Mesendoderm (in vitro differentiated cells): ENCODE data around the gene MYO18B.

ENCODE experiments used
- DNase-seq: peaks from one replicate; pipeline ENCODE4 v3.0.0; 2013
- H2AK5ac ChIP-seq: 2 replicates; pipeline ENCODE4 v1.6.1; 2013; ENCODE audit warnings: low read length, inconsistent platforms
- H2BK120ac ChIP-seq: 2 replicates; pipeline ENCODE4 v1.6.1; 2013; ENCODE audit warnings: low read depth, mild to moderate bottlenecking, low read length, moderate library complexity, mixed read lengths
- H2BK15ac ChIP-seq: replicated peaks from 2 replicates; pipeline ENCODE4 v1.6.1; 2013; ENCODE audit warnings: low read depth, mild to moderate bottlenecking, moderate library complexity
- H2BK5ac ChIP-seq: 2 replicates; pipeline ENCODE4 v1.6.1; 2013; ENCODE audit warnings: low read length, inconsistent platforms
- H3K18ac ChIP-seq: 2 replicates; pipeline ENCODE4 v1.6.1; 2013; ENCODE audit warnings: mild to moderate bottlenecking, low read length, mixed read lengths
- H3K23ac ChIP-seq: one replicate; pipeline ENCODE4 v1.6.1; 2013; ENCODE audit warnings: low read length
- H3K27ac ChIP-seq: 2 replicates; pipeline ENCODE4 v1.5.1; 2013; ENCODE audit warnings: low read depth, mild to moderate bottlenecking, inconsistent platforms, low read length, moderate library complexity
- H3K27me3 ChIP-seq: 2 replicates; pipeline ENCODE4 v1.6.1; 2013; ENCODE audit warnings: low read length, control low read depth, mild to moderate bottlenecking, inconsistent platforms; ENCODE audit not compliant: insufficient read depth, poor library complexity
- H3K36me3 ChIP-seq: 2 replicates; pipeline ENCODE4 v1.6.1; 2013; ENCODE audit warnings: low read length, inconsistent platforms; ENCODE audit not compliant: control insufficient read depth, insufficient read depth
- H3K4ac ChIP-seq: one replicate; pipeline ENCODE4 v1.6.1; 2013; ENCODE audit warnings: low read depth, mild to moderate bottlenecking, low read length, moderate library complexity
- H3K4me1 ChIP-seq: 2 replicates; pipeline ENCODE4 v1.6.1; 2013; ENCODE audit warnings: low read depth, low read length, inconsistent platforms; ENCODE audit not compliant: control insufficient read depth
- H3K4me2 ChIP-seq: 2 replicates; pipeline ENCODE4 v1.6.1; 2013; ENCODE audit warnings: low read length
- H3K4me3 ChIP-seq: 2 replicates; pipeline ENCODE4 v1.5.1; 2013; ENCODE audit warnings: mild to moderate bottlenecking, low read length
- H3K56ac ChIP-seq: one replicate; pipeline ENCODE4 v1.6.1; 2013; ENCODE audit warnings: low read length
- H3K79me1 ChIP-seq: 2 replicates; pipeline ENCODE4 v1.6.1; 2013; ENCODE audit warnings: low read length, inconsistent platforms
- H3K79me2 ChIP-seq: 2 replicates; pipeline ENCODE4 v1.6.1; 2013; ENCODE audit warnings: mild to moderate bottlenecking, low read length; ENCODE audit not compliant: control insufficient read depth, insufficient read depth
- H3K9ac ChIP-seq: 2 replicates; pipeline ENCODE4 v1.6.1; 2013; ENCODE audit warnings: low read length, inconsistent platforms
- H4K5ac ChIP-seq: one replicate; pipeline ENCODE4 v1.6.1; 2013; ENCODE audit warnings: low read length
- H4K8ac ChIP-seq: one replicate; pipeline ENCODE4 v1.6.1; 2013; ENCODE audit warnings: low read depth, mild to moderate bottlenecking, control low read depth, low read length, moderate library complexity
- WGBS: extraction: QIAGEN DNeasy Blood & Tissue Kit; methylation state at CpG from one replicate; pipeline ENCODE4 v1.1.7; 2013; ENCODE audit warnings: low lambda C conversion rate, missing lambda C conversion rate; ENCODE audit not compliant: insufficient coverage; ENCODE audit errors: extremely low coverage; 5-methylcytosine and 5-hydroxymethylcytosine counted together

The MYO18B gene

GRCh38 chr22:25950111-25950510 is 208.1 kb downstream of the MYO18B start:
- no peak overlapping the region for H4K8ac ChIP-seq

GRCh38 chr22:25953276-25953675 is 211.3 kb downstream of the MYO18B start:
- Histone ChIP-seq H3K4ac (no peak overlapping the region), H2BK5ac (no peak overlapping the region), H3K36me3 (no peaks in the 10 kb centered on the region), H3K4me3 (no peak overlapping the region), H2BK120ac (no peak overlapping the region), H4K5ac (no peak overlapping the region), H3K79me1 (no peaks in the 10 kb centered on the region), H3K79me2 (no peaks in the 10 kb centered on the region), H4K8ac (no peak overlapping the region), H3K27me3 (no peaks in the 10 kb centered on the region), H3K27ac (no peak overlapping the region), H3K56ac (no peak overlapping the region), H2BK15ac (no peak overlapping the region), H3K4me2 (no peak overlapping the region), H3K4me1 (no peaks in the 10 kb centered on the region), H3K18ac (no peak overlapping the region), H2AK5ac (no peak overlapping the region), H3K23ac (no peak overlapping the region), H3K9ac (no peak overlapping the region)
- no CpG with 5 or more reads among the region's 3 CpGs for WGBS
- DNase-seq, result no peak

More at GRCh38 chr22:25950111-25950510, 208.1 kb downstream of the MYO18B start:
- Histone ChIP-seq H3K4me3 (no peak overlapping the region), H3K79me1 (no peaks in the 10 kb centered on the region), H3K9ac (no peak overlapping the region), H3K23ac (no peak overlapping the region), H2BK120ac (no peak overlapping the region), H2BK15ac (no peak overlapping the region), H3K56ac (no peak overlapping the region), H3K27ac (no peak overlapping the region), H3K36me3 (no peaks in the 10 kb centered on the region), H3K4me2 (no peak overlapping the region), H2AK5ac (no peak overlapping the region), H3K27me3 (no peaks in the 10 kb centered on the region), H3K4ac (no peak overlapping the region), H3K4me1 (no peaks in the 10 kb centered on the region), H4K5ac (no peak overlapping the region), H2BK5ac (no peak overlapping the region), H3K79me2 (no peaks in the 10 kb centered on the region), H3K18ac (no peak overlapping the region)
- WGBS, result no CpG with 5 or more reads among the region's 1 CpG
- DNase-seq, result no peak

GRCh38 chr22:25953919-25954318 is 211.9 kb downstream of the MYO18B start:
- Histone ChIP-seq H3K27ac (no peak overlapping the region), H3K18ac (no peak overlapping the region), H3K56ac (no peak overlapping the region), H3K79me1 (no peaks in the 10 kb centered on the region), H2BK15ac (no peak overlapping the region), H3K79me2 (no peaks in the 10 kb centered on the region), H3K4me2 (no peak overlapping the region), H2BK5ac (no peak overlapping the region), H3K4me3 (no peak overlapping the region), H2AK5ac (no peak overlapping the region), H3K4ac (no peak overlapping the region), H3K27me3 (no peaks in the 10 kb centered on the region), H3K23ac (no peak overlapping the region), H4K8ac (no peak overlapping the region), H3K4me1 (no peaks in the 10 kb centered on the region), H2BK120ac (no peak overlapping the region), H3K36me3 (no peaks in the 10 kb centered on the region), H3K9ac (no peak overlapping the region), H4K5ac (no peak overlapping the region)
- no peak for DNase-seq
- no CpG with 5 or more reads among the region's 4 CpGs for WGBS

- Histone ChIP-seq H3K23ac (no peak overlapping the region), H2AK5ac (no peak overlapping the region), H4K5ac (no peak overlapping the region), H3K27ac (no peak overlapping the region), H3K79me2 (no peaks in the 10 kb centered on the region), H2BK15ac (no peak overlapping the region), H3K27me3 (no peaks in the 10 kb centered on the region), H3K4ac (no peak overlapping the region), H2BK5ac (no peak overlapping the region), H3K4me1 (no peaks in the 10 kb centered on the region), H3K4me2 (no peak overlapping the region), H3K56ac (no peak overlapping the region), H3K79me1 (no peaks in the 10 kb centered on the region), H2BK120ac (no peak overlapping the region), H3K4me3 (no peak overlapping the region), H3K18ac (no peak overlapping the region), H3K36me3 (no peaks in the 10 kb centered on the region), H3K9ac (no peak overlapping the region), H4K8ac (no peak overlapping the region)
- DNase-seq, result no peak
- whole genome bisulfite sequencing, result no CpG with 5 or more reads among the region's 9 CpGs
Observed at GRCh38 chr22:25955323-25955722, 213.3 kb downstream of the MYO18B start.

- H2BK5ac ChIP-seq, result no peak overlapping the region
- no CpG with 5 or more reads among the region's 5 CpGs for WGBS
- DNase-seq, result no peak
Observed at GRCh38 chr22:25956801-25957200, 214.8 kb downstream of the MYO18B start.

More at GRCh38 chr22:25956801-25957200, 214.8 kb downstream of the MYO18B start:
- no peaks in the 10 kb centered on the region for H3K79me2 ChIP-seq
- no peak overlapping the region for H3K4me2 ChIP-seq
- no peaks in the 10 kb centered on the region for H3K79me1 ChIP-seq
- no peak overlapping the region for H3K9ac ChIP-seq
- H3K4me3 ChIP-seq, result no peak overlapping the region
- H3K56ac ChIP-seq, result no peak overlapping the region
- H4K5ac ChIP-seq, result no peak overlapping the region
- no peak overlapping the region for H3K4ac ChIP-seq
- H4K8ac ChIP-seq, result no peak overlapping the region
- no peak overlapping the region for H3K18ac ChIP-seq
- no peak overlapping the region for H2BK120ac ChIP-seq
- no peak overlapping the region for H3K23ac ChIP-seq
- no peak overlapping the region for H2AK5ac ChIP-seq
- no peaks in the 10 kb centered on the region for H3K36me3 ChIP-seq
- H3K4me1 ChIP-seq, result no peaks in the 10 kb centered on the region
- no peak overlapping the region for H2BK15ac ChIP-seq
- no peak overlapping the region for H3K27ac ChIP-seq
- no peaks in the 10 kb centered on the region for H3K27me3 ChIP-seq
